Ishikawa (cell line): ENCODE results near the gene INTU.

ENCODE experiments used
- CEBPB ChIP-seq: IDR thresholded peaks from 2 replicates; pipeline ENCODE4 v1.6.1; 2012
- CREB1 ChIP-seq: IDR thresholded peaks from 2 replicates; pipeline ENCODE4 v1.6.1; 2012; ENCODE audit warnings: low read depth
- EGR1 ChIP-seq: IDR thresholded peaks from 2 replicates; pipeline ENCODE4 v1.6.1; 2012
- EP300 ChIP-seq: IDR thresholded peaks from 2 replicates; pipeline ENCODE4 v1.6.1; 2012; ENCODE audit warnings: borderline replicate concordance
- FOXM1 ChIP-seq: IDR thresholded peaks from 2 replicates; pipeline ENCODE4 v1.6.1; 2012; ENCODE audit warnings: low read depth, borderline replicate concordance
- MAX ChIP-seq: IDR thresholded peaks from 2 replicates; pipeline ENCODE4 v1.6.1; 2012
- NFIC ChIP-seq: IDR thresholded peaks from 2 replicates; pipeline ENCODE4 v1.6.1; 2012
- RAD21 ChIP-seq: IDR thresholded peaks from 2 replicates; pipeline ENCODE4 v1.6.1; 2012; ENCODE audit warnings: low read depth
- REST ChIP-seq: IDR thresholded peaks from 2 replicates; pipeline ENCODE4 v1.6.1; 2012; ENCODE audit warnings: low read depth, mild to moderate bottlenecking
- TAF1 ChIP-seq: IDR thresholded peaks from 2 replicates; pipeline ENCODE4 v1.6.1; 2012; ENCODE audit warnings: low read depth, mild to moderate bottlenecking
- TCF12 ChIP-seq: IDR thresholded peaks from 2 replicates; pipeline ENCODE4 v1.6.1; 2012; ENCODE audit warnings: low read depth
- TEAD4 ChIP-seq: IDR thresholded peaks from 2 replicates; pipeline ENCODE4 v1.6.1; 2012
- USF1 ChIP-seq: IDR thresholded peaks from 2 replicates; pipeline ENCODE4 v1.6.1; 2012
- YY1 ChIP-seq: IDR thresholded peaks from 2 replicates; pipeline ENCODE4 v1.6.1; 2012; ENCODE audit warnings: low read depth
- ZBTB7A ChIP-seq: IDR thresholded peaks from 2 replicates; pipeline ENCODE4 v1.6.1; 2012; ENCODE audit warnings: low read depth

The INTU gene

GRCh38 chr4:127609484-127609883 is 23.3 kb upstream of the INTU start:
- TF ChIP-seq NFIC (no peak), FOXM1 (no peak), CEBPB (no peak), TCF12 (no peak), USF1 (no peak), EP300 (no peak), ZBTB7A (no peak)

- no peak for TF ChIP-seq EGR1
- TF ChIP-seq CREB1 = no peak
- no peak for TF ChIP-seq MAX
- TF ChIP-seq ZBTB7A = no peak
- TF ChIP-seq FOXM1 = no peak
- no peak for TF ChIP-seq NFIC
- no peak for TF ChIP-seq YY1
- TF ChIP-seq REST = no peak
- no peak for TF ChIP-seq CEBPB
- TF ChIP-seq TEAD4 = no peak
- no peak for TF ChIP-seq USF1
- no peak for TF ChIP-seq EP300
- TF ChIP-seq RAD21 = no peak
- TF ChIP-seq TAF1 = no peak
These were observed 22.3 kb upstream of the INTU start for GRCh38 chr4:127610488-127610887.

- TF ChIP-seq FOXM1 (no peak), TEAD4 (no peak), CREB1 (no peak), YY1 (no peak), NFIC (no peak), USF1 (no peak), CEBPB (no peak), EP300 (no peak), RAD21 (no peak)
These were observed 15.9 kb upstream of the INTU start for GRCh38 chr4:127616898-127617297.

GRCh38 chr4:127618427-127618826 is 14.3 kb upstream of the INTU start:
- no peak for TF ChIP-seq ZBTB7A
- no peak for TF ChIP-seq CREB1
- TF ChIP-seq TEAD4 = no peak
- no peak for TF ChIP-seq EP300
- no peak for TF ChIP-seq MAX

- TF ChIP-seq USF1 = no peak
- no peak for TF ChIP-seq MAX
- no peak for TF ChIP-seq TEAD4
- no peak for TF ChIP-seq TAF1
- no peak for TF ChIP-seq FOXM1
- TF ChIP-seq NFIC = no peak
- no peak for TF ChIP-seq EP300
- TF ChIP-seq RAD21 = no peak
- TF ChIP-seq REST = no peak
These were observed 10.2 kb upstream of the INTU start for GRCh38 chr4:127622621-127622920.
